RWPE2 (cell line): Measurements from ENCODE around the gene NUDT9.
"Not testable (repeated sequence)": the region's sequence is repeated elsewhere in the genome, so short reads cannot be mapped to it uniquely, and the experiment has no call there.

ENCODE experiments used
- ATAC-seq: fragments of 200-7000 bp; cut with Tn5 transposase; 3 replicates; pipeline ENCODE4 v1.9.1; 2021; ENCODE audit warnings: low read depth
- DNase-seq: peaks from one replicate; pipeline ENCODE4 v3.0.0-alpha.2; 2020; ENCODE audit warnings: low spot score
- H3K27ac ChIP-seq: fragments of 450-650 bp; 2 replicates; pipeline ENCODE4 v1.5.1; 2017; ENCODE audit warnings: mild to moderate bottlenecking; ENCODE audit not compliant: poor library complexity, severe bottlenecking
- H3K27me3 ChIP-seq: fragments of 250-450 bp; sonication (Bioruptor Pico); 2 replicates; pipeline ENCODE4 v1.5.1; 2021; ENCODE audit warnings: mild to moderate bottlenecking, moderate library complexity; ENCODE audit not compliant: insufficient read depth, poor library complexity, severe bottlenecking
- H3K36me3 ChIP-seq: fragments of 250-450 bp; sonication (Bioruptor Pico); 2 replicates; pipeline ENCODE4 v1.5.1; 2020; ENCODE audit warnings: low read depth, mild to moderate bottlenecking, moderate library complexity
- H3K4me1 ChIP-seq: fragments of 250-450 bp; sonication (Bioruptor Pico); 2 replicates; pipeline ENCODE4 v1.5.1; 2021; ENCODE audit warnings: mild to moderate bottlenecking, moderate library complexity; ENCODE audit not compliant: insufficient read depth, poor library complexity, severe bottlenecking
- H3K4me3 ChIP-seq: fragments of 250-450 bp; sonication (Bioruptor Pico); 2 replicates; pipeline ENCODE4 v1.5.1; 2021; ENCODE audit warnings: mild to moderate bottlenecking, moderate library complexity; ENCODE audit not compliant: severe bottlenecking
- H3K9me3 ChIP-seq: fragments of 250-450 bp; sonication (Bioruptor Pico); 2 replicates; pipeline ENCODE4 v1.5.1; 2021; ENCODE audit warnings: mild to moderate bottlenecking, moderate library complexity; ENCODE audit not compliant: severe bottlenecking
- CTCF ChIP-seq: fragments of 450-650 bp; IDR thresholded peaks from one replicate; pipeline ENCODE4 v1.5.1; 2017; ENCODE audit warnings: mild to moderate bottlenecking, moderate library complexity; ENCODE audit not compliant: poor library complexity, severe bottlenecking

Gene NUDT9

GRCh38 chr4:87476934-87477333 lies 54.6 kb downstream of the NUDT9 start:
- no peak overlapping the region for H3K4me3 ChIP-seq
- no peak for TF ChIP-seq CTCF
- no peaks in the 10 kb centered on the region for H3K27me3 ChIP-seq
- no peak overlapping the region for H3K27ac ChIP-seq
- no peaks in the 10 kb centered on the region for H3K4me1 ChIP-seq
- H3K36me3 ChIP-seq: no peaks in the 10 kb centered on the region
- H3K9me3 ChIP-seq: no peaks in the 10 kb centered on the region
- no peak for DNase-seq
- ATAC-seq: no peak

GRCh38 chr4:87478732-87479250 lies 56.4 kb downstream of the NUDT9 start:
- H3K4me3 ChIP-seq: no peak overlapping the region
- no peak overlapping the region for H3K27ac ChIP-seq
- TF ChIP-seq CTCF: no peak
- no peaks in the 10 kb centered on the region for H3K36me3 ChIP-seq
- no peaks in the 10 kb centered on the region for H3K27me3 ChIP-seq
- DNase-seq (no peak), ATAC-seq (no peak)
- no peaks in the 10 kb centered on the region for H3K4me1 ChIP-seq
- H3K9me3 ChIP-seq: no peaks in the 10 kb centered on the region

GRCh38 chr4:87481377-87481776 lies 59.0 kb downstream of the NUDT9 start:
- no peak for ATAC-seq
- H3K27ac ChIP-seq: no peak overlapping the region
- H3K4me1 ChIP-seq: no peaks in the 10 kb centered on the region
- no peak for TF ChIP-seq CTCF
- no peak for DNase-seq
- H3K9me3 ChIP-seq: no peaks in the 10 kb centered on the region
- H3K4me3 ChIP-seq: no peak overlapping the region
- no peaks in the 10 kb centered on the region for H3K27me3 ChIP-seq
- no peaks in the 10 kb centered on the region for H3K36me3 ChIP-seq

- not testable (repeated sequence) for H3K27me3 ChIP-seq, ATAC-seq, H3K4me3 ChIP-seq, H3K4me1 ChIP-seq, H3K36me3 ChIP-seq, DNase-seq, H3K9me3 ChIP-seq, H3K27ac ChIP-seq
These were observed 60.9 kb downstream of the NUDT9 start for GRCh38 chr4:87483247-87483646.

- H3K4me3 ChIP-seq, H3K9me3 ChIP-seq, H3K27ac ChIP-seq, ATAC-seq, DNase-seq, H3K4me1 ChIP-seq, H3K36me3 ChIP-seq, H3K27me3 ChIP-seq: not testable (repeated sequence)
These were observed 66.3 kb downstream of the NUDT9 start for GRCh38 chr4:87488666-87489065.

- no peaks in the 10 kb centered on the region for H3K9me3 ChIP-seq
- DNase-seq: no peak
- no peak overlapping the region for H3K27ac ChIP-seq
- ATAC-seq: no peak
- no peaks in the 10 kb centered on the region for H3K4me1 ChIP-seq
- no peak for TF ChIP-seq CTCF
- no peak overlapping the region for H3K4me3 ChIP-seq
- no peaks in the 10 kb centered on the region for H3K27me3 ChIP-seq
- H3K36me3 ChIP-seq: no peaks in the 10 kb centered on the region
These were observed 67.3 kb downstream of the NUDT9 start for GRCh38 chr4:87489678-87490077.
